Heart right ventricle (tissue), 16 donors: ENCODE data around the gene PTPN11. TPM values are rescaled to one million over a fixed set of nuclear protein-coding genes. Genes with fewer than 3 reads are reported as not detected.
"Not testable (repeated sequence)": the region's sequence is repeated elsewhere in the genome, so short reads cannot be mapped to it uniquely, and the experiment has no call there.

Source experiments
- ATAC-seq, 8 donors: fragments of 200-7000 bp; cut with Tn5 transposase; one replicate each; pipeline ENCODE4 v1.9.1; 2020; ENCODE audit warnings: mild to moderate bottlenecking in 8 of 8, moderate library complexity in 8 of 8, moderate number of reproducible peaks in 1 of 8
- DNase-seq, 2 donors: peaks; one replicate each; pipeline ENCODE4 v3.0.0-alpha.2; 2020
- H3K27ac ChIP-seq, 10 donors: fragments of 200-600 bp; sonication (generic) in 2 of 10; one replicate each; pipeline versions ENCODE4 v1.5.0 to v1.8.0; 2020 to 2022; ENCODE audit warnings: mild to moderate bottlenecking in 3 of 10
- H3K27me3 ChIP-seq, 7 donors: fragments of 200-600 bp; one replicate each; pipeline ENCODE4 v1.8.0; 2021 to 2022; ENCODE audit warnings: mild to moderate bottlenecking in 2 of 7
- H3K36me3 ChIP-seq, 9 donors: fragments of 200-600 bp; sonication (generic) in 1 of 9; one replicate each; pipeline versions ENCODE4 v1.5.0 to v1.8.0; 2020 to 2022; ENCODE audit warnings: mild to moderate bottlenecking in 2 of 9
- H3K4me1 ChIP-seq, 9 donors: fragments of 200-600 bp; sonication (generic) in 1 of 9; one replicate each; pipeline versions ENCODE4 v1.5.0 to v1.8.0; 2020 to 2022; ENCODE audit warnings: mild to moderate bottlenecking in 4 of 9
- H3K4me3 ChIP-seq, 10 donors: fragments of 200-600 bp; sonication (generic) in 2 of 10; one replicate each; pipeline versions ENCODE4 v1.5.0 to v1.8.0; 2020 to 2022; ENCODE audit warnings: mild to moderate bottlenecking in 7 of 10, moderate library complexity in 2 of 10
- H3K9me3 ChIP-seq, 11 donors: fragments of 200-600 bp in 10 of 11; sonication (generic) in 2 of 11; one replicate each; pipeline versions ENCODE4 v1.5.0 to v1.8.0; 2013 to 2022; ENCODE audit warnings: mild to moderate bottlenecking in 2 of 11, control low read depth in 1 of 11, moderate library complexity in 1 of 11
- WGBS, 2 donors: extraction: QIAGEN DNeasy Blood & Tissue Kit; methylation state at CpG; one replicate each; pipeline ENCODE4 v1.1.7; 2013; ENCODE audit warnings: inconsistent platforms in 1 of 2; 5-methylcytosine and 5-hydroxymethylcytosine counted together
- intact Hi-C, 10 donors: fragments of 100-400 bp; cut with DNase I; formaldehyde crosslinking; loops; one replicate each; pipeline versions ENCODE4 v1.11.1 to v1.14.2; 2022
- polyA plus RNA-seq, 2 donors: library from polyadenylated mRNA; stranded (reverse); fragments of 200-250 nt; gene quantifications; one replicate each; pipeline ENCODE4 v1.2.3, GENCODE V29; 2013
- total RNA-seq, 10 donors: library from RNA; stranded (reverse); fragmentation: NEBNext Ultra II Directional in 3 of 10; extraction: Animal tissue kit (Norgen Biotek cat#: 25700) in 3 of 10; gene quantifications; one replicate each; pipeline versions ENCODE4 v1.2.1 to v1.2.4, GENCODE V29; 2021 to 2023
- TF ChIP-seq, protein P1 (sequence below), 9 donors: fragments of 200-600 bp; sonication (generic) in 2 of 9; IDR thresholded peaks; one replicate each; pipeline versions ENCODE4 v1.5.0 to v1.8.0; 2021 to 2022; ENCODE audit warnings: antibody characterized with exemption in 9 of 9, mild to moderate bottlenecking in 5 of 9, moderate library complexity in 1 of 9
- donor health status: Arrhythmogenic right ventricular cardiomyopathy.
- donor health status: ischemic (EF 13 %, LVEDD 7.1; RV severe dilation, severe dysfunction).
- donor health status: healthy with polysubstance abuse.
- donor health status: DM: no; HTN: yes; CAD: no.
- donor health status: DM: no; HTN: no; CAD: no.
- donor health status: ischemic (EF 25% LVEDD 6.9; RV normal size, moderate dysfunction).
- donor health status: ischemic (EF 25% LVEDD 5.7; RV mildly dilated, moderate dysfunction).
- donor health status: healthy.
- donor health status: DM: yes; HTN: yes; CAD: no.
- donor health status: Ischemic cardiomyopathy.
- donor health status: ischemic (EF 35%, LVEDD 5.7; RV mildly dilated, moderate dysfunction).
- donor health status: nonischemic (EF 11% LVEDD 7.7; RV severe dilation, severe dysfunction).
- donor health status: DM: yes; HTN: yes; CAD: no.
- donor health status: PGD.
- donor health status: ischemic (EF 29% LVEDD 5.4; RV normal size, mild dysfunction).
- donor health status: nonischemic (EF 23%, LVEDD 6.1; RV moderate dilation, normal function).

The PTPN11 gene
- total and polyA plus RNA-seq, 12 donors, result 22.4 to 222 (median 141) TPM

DNA sequence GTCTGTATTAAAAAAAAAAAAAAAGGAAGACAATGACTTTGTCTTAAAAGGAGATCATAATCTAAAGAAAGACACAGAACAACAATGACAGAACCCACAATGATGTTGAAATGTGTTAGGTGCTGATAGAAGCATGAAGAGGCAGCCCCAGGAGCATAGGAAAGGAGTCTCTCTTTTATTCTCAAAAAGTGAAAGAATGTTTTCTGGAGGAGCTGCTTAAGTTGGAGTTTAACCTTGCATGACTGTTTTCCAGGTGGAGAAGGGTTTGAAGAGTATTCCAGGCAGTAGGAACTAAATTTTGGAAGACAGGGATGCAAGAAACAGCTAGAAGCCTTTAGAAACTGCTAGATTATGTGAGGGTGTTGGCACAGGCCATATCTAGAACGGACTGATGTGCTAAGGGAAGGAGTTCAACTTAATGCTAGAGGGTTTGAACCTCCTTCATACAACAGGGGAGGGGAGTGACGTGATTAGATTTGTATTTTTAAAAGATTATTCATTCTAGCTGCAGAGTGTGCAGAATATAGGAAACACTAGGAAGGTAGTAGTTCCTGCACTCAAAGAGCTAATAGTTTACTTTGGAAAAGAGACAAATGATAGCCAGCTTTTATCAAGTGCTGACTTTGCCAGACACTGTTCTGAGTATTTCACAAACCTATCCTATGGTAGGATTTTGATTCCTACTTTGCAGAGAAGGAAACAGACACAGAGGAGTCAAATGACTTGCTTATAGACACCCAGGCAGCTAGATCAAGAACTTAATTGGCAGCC is 4.7 kb upstream of the PTPN11 start:
- Histone ChIP-seq H3K36me3 (no peaks in the 10 kb centered on the region), H3K4me3 (no peak overlapping the region), H3K27ac (no peak overlapping the region), H3K9me3 (no peaks in the 10 kb centered on the region), H3K4me1 (peaks cover 0 to 16% (median 7%) of the 10 kb centered on the region in 9 donors), H3K27me3 (no peaks in the 10 kb centered on the region)
- WGBS, 2 donors, result 36 to 38% methylated on average over 2 of the region's 2 CpGs
- TF ChIP-seq, protein P1, sequence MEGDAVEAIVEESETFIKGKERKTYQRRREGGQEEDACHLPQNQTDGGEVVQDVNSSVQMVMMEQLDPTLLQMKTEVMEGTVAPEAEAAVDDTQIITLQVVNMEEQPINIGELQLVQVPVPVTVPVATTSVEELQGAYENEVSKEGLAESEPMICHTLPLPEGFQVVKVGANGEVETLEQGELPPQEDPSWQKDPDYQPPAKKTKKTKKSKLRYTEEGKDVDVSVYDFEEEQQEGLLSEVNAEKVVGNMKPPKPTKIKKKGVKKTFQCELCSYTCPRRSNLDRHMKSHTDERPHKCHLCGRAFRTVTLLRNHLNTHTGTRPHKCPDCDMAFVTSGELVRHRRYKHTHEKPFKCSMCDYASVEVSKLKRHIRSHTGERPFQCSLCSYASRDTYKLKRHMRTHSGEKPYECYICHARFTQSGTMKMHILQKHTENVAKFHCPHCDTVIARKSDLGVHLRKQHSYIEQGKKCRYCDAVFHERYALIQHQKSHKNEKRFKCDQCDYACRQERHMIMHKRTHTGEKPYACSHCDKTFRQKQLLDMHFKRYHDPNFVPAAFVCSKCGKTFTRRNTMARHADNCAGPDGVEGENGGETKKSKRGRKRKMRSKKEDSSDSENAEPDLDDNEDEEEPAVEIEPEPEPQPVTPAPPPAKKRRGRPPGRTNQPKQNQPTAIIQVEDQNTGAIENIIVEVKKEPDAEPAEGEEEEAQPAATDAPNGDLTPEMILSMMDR (IDR thresholded peaks at IDR 0.05), result no peak
- intact Hi-C loops, result no loop called here
- ATAC-seq (no peak), DNase-seq (no peak)

GRCh38 chr12:112415457-112415856 is 3.3 kb upstream of the PTPN11 start:
- intact Hi-C loops, ATAC-seq: not testable (repeated sequence)
- WGBS, 2 donors, result 89% methylated on average over 4 of the region's 4 CpGs

GRCh38 chr12:112418273-112418607 is 507 bp upstream of the PTPN11 start:
- WGBS, 2 donors, result 3% methylated on average over 18 of the region's 18 CpGs
- TF ChIP-seq, protein P1 (IDR thresholded peaks at IDR 0.05), result no peak
- Histone ChIP-seq H3K4me3 (peak overlapping the region; percentile 73 to 100 (median 92)), H3K9me3 (no peaks in the 10 kb centered on the region), H3K4me1 (peaks cover 0 to 49% (median 43%) of the 10 kb centered on the region in 9 donors), H3K27ac (peak overlapping the region; percentile 95 to 99 (median 98)), H3K36me3 (no peaks in the 10 kb centered on the region), H3K27me3 (no peaks in the 10 kb centered on the region)
- DNase-seq (no peak), ATAC-seq (no peak)
- intact Hi-C loops, result no loop called here

More at GRCh38 chr12:112415457-112415856, 3.3 kb upstream of the PTPN11 start:
- not testable (repeated sequence) for H3K36me3 ChIP-seq, H3K4me3 ChIP-seq, H3K27ac ChIP-seq, H3K27me3 ChIP-seq, DNase-seq, H3K9me3 ChIP-seq
- peaks cover 0 to 24% (median 17%) of the 10 kb centered on the region in 9 donors for H3K4me1 ChIP-seq

- no peaks in the 10 kb centered on the region for H3K27me3 ChIP-seq
- no peaks in the 10 kb centered on the region for H3K9me3 ChIP-seq
- H3K4me1 ChIP-seq, result peaks cover 0 to 62% (median 52%) of the 10 kb centered on the region in 9 donors
- H3K27ac ChIP-seq, result peak overlapping the region; percentile 95 to 99 (median 98)
- TF ChIP-seq, protein P1 (IDR thresholded peaks at IDR 0.05), result peak in 2 of 9 donors; percentile 0 to 13
- peak overlapping the region; percentile 73 to 100 (median 92) for H3K4me3 ChIP-seq
- intact Hi-C loops, result no loop called here
- no peaks in the 10 kb centered on the region for H3K36me3 ChIP-seq
- DNase-seq (peak; percentile 63 to 65), ATAC-seq (peak; percentile 76 to 89 (median 80))
- WGBS, 2 donors, result 5% methylated on average over 31 of the region's 31 CpGs
Observed at GRCh38 chr12:112419297-112420133, 768 bp downstream of the PTPN11 start.
